Stimulated activated CD8-positive, alpha-beta memory T cell treated with anti-CD3 and anti-CD28 coated beads, Interleukin-12 subunit alpha, Interleukin-12 subunit beta, amount 100 ng/mL, for 1 hour (primary cell): Measurements from ENCODE around the gene GUK1.

Source experiments
- DNase-seq: peaks from one replicate; pipeline ENCODE4 v3.0.0-alpha.2; 2020; ENCODE audit warnings: low read depth

The GUK1 gene

DNA sequence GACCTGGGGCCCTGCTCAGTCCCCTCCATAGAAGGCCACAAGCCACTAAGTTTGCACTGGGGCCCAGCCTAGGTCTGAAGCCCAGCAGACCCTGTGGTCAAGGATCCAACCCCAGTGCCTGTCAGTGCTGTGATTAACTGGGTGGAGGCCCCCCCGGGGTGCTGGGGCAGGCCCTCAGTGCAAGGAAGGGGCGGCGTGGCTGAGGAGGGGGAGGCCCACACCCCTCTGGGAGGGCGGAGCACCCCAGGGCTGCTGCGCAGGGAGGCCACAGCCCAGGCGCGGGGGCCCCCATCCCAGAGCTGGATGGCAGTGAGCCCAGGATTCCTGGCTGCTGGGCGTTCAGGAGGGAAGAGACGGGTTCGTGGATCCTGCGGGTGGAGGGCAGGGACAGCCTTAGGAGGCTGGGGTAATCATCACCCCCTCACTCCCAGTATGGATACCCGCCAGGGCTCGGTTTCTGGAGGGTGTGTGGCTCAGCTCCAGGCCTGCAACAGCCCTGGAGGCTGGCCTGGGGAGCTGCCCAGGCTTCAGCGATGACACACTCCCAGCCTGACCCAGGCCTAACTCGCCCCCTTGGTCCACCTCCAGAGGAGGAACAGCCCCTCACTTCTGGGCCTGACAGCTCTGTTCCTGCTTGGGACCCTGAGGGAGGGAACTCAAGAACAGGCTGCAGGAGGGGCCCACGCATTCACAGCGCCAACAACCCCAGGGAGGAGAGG, 10.5 kb downstream of the GUK1 start:
- no peak for DNase-seq

DNA sequence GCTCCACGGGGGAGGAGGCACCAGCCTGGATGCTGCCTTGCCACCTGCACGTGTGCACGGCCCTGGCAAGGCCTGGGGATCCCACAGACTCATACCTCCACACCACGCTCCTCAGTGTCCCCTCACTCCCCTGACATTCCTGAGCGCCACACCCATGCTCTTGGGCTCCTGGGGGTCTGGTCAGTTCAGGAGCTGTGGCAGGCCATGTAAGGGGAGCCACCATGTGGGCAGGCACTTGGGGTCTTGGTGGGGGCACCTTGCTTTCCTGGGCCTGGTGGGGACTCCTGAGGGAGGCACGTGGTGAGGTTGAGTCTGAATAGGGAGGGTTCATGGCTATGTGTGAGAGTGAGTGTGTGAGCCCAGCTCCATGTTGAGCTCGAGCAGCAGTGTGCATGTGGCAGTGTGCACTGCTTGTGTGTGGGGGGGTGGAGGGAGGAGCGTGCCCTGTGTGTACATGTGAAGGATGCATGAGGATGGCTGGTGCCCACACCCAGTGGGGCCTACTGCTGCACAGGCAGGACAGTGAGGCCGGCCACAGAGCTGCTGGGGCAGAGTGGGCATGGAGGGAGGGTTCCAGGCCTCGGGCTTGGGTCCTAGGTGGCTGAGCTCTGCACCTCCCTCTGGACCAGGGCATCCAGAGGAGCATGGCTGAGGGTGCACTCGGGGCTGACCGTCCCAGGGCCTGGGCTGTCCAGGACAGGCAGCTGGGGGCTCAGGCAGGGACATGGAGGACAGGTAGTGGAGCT, 11.3 kb downstream of the GUK1 start:
- DNase-seq: no peak

DNA sequence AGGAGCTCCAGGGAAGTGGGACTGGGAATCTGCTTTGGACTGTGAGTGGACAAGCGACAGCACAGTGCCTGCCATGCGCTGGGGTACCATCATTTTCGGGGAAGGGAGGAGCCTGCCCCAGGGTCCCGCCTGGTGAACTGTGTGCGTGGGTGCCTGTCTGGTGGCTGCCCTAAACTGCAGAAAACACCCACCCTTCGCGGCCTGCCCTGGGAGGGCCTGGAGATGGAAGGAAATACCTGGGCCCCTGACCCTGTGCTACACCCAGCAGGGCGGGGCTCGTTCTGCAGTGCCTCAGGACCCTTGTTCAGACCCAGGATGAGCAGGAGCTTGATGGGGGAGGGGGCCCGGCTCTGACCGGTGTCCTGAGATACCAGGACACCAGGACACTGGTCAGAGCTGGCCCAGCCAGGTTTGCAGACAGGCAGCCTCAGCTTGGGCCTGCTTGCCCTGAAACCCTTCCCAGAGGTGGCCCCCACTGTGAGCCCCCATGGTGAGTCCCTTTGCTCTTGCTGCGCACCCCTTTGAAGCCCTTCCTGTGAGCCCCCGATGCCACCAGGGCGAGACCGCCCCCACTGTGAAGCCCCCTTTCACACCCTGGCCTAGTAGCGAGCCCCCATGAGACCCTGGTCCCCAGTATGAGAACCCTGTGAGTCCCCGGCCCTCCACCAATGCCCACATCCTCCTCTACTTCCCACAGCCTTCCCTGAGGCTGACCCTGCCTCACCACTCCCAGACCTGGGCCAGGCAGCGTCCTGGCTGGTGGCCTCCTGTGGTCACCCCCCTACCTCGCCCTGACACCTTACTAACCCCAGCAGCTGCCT, 12.2 kb downstream of the GUK1 start:
- no peak for DNase-seq

DNA sequence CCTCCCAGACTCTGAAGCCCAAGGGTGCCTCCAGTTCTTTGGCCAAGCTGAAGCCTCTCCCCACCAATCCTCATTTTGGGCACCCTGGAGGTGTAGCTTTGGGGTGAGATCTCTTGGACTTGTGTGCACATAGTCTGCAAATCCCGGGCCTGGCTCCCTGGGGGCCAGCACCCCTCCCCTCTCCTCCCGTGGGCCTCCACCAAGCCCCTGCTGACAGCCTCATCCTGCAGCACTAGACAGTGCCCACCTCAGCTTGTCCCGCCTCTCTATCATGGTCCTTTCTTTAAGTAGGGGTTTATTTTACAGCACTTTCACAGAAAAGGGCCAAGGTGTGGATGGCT, 12.8 kb downstream of the GUK1 start:
- DNase-seq: no peak

DNA sequence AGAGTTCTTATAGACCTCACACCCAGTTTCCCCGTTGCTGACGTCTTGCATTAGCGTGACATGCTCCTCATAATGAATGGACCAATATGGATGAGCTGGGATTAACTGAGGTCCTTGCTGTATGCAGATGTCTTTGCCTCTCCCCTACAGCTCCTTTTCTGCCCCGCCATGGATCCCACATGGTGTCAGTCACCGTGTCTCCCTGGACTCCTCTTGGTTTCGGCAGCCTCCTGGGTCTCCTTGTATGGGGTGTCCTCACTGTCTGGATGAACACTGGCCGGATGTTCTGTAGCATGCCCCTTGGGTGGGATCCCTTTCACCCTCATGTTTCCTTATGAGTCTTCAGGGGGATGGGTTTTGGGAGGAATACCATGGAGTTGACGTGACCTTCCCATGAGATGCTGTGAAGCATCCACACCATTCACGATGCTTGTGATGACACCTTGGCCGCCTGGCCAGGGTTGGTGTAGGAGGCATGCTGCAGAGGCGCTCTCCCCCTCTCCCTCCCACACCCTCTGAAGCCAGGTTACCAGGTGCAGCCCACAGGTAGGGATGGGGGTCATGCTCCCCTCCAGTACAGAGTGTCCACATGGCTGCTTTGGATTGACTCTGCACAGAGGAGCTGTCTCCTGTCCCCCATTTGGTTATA, 14.1 kb downstream of the GUK1 start:
- no peak for DNase-seq

DNA sequence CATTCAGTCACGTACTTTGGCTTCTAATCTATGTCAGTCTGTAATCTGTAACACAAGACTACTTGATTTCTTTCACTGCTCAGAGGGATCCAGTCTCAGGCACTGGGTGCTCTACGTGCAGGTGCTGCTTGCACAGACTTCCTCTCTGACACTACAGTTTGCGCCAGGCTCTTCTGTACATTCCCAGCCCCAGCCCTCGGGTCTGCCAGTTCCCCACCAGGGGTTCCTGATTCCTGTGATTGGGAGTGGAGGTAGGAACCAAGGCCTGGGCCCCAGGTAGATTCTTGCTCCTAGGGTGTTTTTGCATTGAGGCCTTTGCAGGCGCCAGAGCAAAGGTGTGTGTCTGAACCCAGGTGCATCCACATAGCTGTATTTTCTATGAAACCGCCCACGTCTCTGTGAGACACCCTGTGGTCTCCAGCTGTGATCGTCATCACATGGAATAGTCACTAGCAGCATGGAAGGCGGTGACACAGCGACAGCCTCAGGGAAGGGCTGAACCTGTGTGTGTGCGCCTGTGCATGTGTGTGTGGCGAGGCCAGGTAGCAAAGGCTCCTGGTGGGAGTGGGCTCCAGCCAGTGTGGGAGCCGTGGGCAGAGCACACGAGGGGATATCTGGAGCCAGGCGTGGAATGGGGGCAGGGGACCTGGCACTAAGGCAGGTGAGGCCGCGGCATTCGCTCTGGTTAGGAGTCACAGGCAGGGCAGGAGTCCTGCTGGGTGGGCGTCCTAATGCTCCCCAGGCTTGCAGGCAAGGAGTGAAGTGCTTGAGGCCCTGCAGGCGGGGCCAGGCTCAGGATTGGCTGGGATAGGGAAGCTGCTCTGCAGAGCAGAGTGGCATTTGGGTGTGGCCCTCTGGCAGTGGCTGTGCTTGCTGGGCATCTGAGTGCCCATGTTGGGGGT, 14.8 kb downstream of the GUK1 start:
- no peak for DNase-seq

DNA sequence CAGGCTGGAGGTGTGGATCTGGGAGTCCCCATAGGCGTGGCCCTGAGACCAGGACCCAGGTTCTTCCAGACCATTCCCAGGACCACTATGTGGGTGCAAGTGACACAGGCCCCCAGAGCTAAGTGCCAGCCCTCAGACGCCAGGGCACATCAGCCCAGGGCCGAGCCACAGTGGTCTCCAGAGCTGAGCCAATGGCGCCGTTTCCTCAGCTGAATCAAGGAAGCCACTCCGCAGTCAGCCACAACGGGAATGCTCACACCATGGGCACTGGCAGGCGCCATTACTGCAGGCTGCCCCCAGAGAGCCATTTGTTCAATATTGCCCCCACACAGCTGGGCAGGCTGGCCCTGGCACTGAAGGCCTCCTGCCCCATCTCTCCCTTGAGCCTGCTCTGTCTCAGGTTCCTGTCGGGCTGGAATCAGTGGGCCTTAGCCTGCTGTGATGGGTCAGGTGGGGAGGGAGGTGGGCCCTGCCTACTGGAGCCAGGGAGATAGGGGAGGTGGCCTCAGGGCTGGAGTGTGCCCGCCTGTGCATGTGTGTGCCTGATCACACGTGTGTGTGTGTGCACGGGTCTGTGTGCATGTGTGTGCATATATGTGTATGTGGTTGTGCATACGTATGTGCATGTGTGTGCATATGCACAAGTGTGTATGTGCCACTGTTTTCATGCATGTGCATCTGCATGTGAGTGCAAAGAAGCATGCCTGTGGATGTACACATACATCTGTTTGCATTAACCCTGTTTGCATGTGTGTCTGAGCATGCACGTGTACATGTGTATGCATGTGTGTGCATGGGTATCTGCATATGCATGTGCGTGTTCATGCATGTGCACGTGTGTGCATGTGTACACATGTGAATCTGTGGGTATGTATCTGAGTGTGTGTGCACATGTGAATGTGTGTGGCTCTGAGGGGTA, 15.8 kb downstream of the GUK1 start:
- no peak for DNase-seq

DNA sequence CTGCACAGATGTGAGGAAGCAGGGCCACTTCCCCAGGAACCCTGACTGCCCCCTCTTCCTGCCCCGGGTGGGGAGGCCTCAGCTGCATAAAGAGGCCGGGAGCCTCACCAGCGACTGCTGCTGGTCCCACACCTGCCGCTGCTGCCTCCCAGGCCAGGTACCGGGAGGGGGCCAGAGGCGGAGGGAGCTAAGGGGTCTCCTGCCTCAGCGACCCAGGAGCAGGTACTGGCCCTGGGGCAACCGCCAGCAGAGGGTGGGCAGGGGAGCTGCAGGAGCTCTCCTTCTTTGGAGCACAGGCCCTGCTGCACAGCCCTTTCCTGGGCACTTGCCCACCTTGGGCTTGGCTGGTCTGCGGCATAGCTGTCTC, 16.4 kb downstream of the GUK1 start:
- no peak for DNase-seq

DNA sequence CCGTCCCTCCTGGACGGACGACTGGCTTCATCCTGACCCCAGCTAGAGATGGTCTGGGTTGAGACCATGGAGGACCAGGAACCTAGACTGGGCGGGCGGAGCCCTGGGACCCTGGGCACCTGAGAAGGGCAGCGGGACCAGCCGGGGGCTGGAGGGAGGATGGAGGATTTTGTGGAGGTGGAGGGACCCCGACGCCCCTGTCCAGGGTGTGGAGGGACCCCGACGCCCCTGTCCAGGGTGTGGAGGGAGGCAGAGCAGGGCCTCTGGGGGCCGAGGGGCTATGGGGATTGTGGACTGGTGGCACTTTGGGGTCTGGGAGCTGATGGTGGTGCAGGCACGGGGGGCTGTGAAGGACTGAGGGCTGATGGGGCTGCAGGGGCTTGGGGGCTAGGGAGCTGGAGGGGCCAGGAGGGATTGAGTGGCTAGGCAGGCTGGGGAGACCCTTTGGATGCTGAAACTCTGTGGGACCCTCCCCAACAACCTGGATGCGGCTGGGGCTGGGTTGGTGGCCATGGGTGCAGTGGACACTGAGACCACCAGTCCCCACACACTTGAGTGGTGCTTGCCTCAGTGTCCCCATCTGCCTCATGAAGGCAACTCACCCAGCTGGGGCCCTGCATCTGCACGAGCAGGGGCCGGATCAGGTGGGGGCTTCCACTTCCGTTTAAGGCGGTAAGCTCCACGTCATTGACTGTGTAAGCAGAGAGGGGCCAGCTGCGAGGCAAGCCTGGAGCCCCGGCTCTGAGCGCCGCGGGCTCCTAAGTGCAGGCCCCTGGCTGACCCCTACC, 17.1 kb downstream of the GUK1 start:
- DNase-seq: no peak

DNA sequence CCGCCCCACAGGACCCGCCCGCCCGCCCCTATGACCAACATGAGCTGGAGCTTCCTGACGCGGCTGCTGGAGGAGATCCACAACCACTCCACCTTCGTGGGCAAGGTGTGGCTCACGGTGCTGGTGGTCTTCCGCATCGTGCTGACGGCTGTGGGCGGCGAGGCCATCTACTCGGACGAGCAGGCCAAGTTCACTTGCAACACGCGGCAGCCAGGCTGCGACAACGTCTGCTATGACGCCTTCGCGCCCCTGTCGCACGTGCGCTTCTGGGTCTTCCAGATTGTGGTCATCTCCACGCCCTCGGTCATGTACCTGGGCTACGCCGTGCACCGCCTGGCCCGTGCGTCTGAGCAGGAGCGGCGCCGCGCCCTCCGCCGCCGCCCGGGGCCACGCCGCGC, 17.6 kb downstream of the GUK1 start:
- no peak for DNase-seq

DNA sequence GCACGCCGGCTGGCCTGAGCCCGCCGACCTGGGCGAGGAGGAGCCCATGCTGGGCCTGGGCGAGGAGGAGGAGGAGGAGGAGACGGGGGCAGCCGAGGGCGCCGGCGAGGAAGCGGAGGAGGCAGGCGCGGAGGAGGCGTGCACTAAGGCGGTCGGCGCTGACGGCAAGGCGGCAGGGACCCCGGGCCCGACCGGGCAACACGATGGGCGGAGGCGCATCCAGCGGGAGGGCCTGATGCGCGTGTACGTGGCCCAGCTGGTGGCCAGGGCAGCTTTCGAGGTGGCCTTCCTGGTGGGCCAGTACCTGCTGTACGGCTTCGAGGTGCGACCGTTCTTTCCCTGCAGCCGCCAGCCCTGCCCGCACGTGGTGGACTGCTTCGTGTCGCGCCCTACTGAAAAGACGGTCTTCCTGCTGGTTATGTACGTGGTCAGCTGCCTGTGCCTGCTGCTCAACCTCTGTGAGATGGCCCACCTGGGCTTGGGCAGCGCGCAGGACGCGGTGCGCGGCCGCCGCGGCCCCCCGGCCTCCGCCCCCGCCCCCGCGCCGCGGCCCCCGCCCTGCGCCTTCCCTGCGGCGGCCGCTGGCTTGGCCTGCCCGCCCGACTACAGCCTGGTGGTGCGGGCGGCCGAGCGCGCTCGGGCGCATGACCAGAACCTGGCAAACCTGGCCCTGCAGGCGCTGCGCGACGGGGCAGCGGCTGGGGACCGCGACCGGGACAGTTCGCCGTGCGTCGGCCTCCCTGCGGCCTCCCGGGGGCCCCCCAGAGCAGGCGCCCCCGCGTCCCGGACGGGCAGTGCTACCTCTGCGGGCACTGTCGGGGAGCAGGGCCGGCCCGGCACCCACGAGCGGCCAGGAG, 18.3 kb downstream of the GUK1 start:
- DNase-seq: no peak

DNA sequence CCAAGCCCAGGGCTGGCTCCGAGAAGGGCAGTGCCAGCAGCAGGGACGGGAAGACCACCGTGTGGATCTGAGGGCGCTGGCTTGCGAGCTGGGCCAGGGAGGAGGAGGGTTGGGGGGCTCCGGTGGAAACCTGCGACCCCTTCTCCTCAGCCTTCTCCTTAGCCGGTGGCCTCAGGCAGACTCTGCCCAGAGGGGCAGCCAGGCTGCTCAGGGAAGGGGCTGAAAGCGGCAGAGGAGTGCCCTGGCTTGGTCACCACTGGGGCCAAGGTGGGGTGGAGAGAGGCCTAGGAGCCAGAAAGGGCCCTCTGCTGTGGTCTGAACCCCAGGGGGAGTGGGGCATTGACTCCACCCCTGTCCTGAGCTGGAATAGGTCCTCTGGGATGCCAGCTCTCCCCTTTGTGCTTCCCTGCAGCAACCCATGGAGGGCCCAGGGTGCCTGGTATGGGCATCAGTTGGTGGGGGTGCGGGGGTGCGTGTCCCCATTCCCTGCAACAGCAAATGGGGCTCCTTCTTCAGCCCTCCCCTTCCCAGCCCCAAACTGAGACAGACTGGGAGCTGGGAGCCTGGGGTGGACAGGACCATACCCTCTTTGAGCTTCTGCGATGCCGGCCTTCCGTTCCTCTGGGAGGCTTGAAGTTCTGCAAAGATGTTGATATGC, 19.1 kb downstream of the GUK1 start:
- no peak for DNase-seq

DNA sequence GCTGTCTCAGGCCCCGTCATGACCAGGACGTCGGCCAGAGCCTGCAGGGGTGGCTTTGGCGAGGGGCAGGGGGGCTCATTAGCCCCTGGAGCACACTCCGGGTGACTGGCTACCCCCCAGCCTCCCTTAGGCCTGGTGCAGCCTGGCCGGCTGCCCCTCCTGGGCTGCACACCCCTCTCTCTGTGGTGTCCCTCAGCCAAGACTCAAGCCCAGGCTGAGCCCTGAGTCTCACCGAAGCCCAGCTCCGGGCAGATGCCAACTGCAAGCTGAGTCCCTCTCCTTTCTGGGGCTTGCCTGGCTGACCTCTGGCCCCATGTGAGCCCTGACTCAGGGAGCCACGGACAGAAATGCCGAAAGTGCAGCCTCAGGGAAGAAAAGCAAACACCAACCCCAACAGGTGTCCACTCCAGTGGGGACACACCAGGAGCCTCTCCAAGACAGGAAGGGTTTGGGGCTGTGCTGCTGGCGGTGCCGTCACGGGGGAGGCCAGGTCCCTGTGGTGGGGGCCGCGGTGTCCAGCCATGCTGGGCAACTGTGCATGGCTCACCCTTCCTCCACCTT, 20.2 kb downstream of the GUK1 start:
- no peak for DNase-seq

DNA sequence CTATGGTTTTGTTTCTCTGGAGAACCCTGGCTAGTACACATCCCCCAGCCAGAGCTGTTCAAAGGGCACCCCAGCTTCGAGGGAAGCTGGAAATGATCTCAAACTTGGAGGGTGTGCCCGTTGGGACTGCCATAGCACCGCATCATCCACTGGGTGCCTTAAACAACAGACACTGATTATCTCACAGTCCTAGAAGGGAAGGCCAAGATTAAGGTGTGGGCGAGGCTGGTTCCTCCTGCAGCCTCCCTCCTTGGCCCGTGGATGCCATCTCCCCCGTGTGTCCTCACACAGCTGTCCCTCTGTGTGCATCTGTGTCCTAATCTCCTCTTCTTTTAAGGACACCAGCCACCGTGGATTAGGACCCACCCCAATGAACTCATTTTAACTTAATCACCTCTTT, 21.3 kb downstream of the GUK1 start:
- no peak for DNase-seq

DNA sequence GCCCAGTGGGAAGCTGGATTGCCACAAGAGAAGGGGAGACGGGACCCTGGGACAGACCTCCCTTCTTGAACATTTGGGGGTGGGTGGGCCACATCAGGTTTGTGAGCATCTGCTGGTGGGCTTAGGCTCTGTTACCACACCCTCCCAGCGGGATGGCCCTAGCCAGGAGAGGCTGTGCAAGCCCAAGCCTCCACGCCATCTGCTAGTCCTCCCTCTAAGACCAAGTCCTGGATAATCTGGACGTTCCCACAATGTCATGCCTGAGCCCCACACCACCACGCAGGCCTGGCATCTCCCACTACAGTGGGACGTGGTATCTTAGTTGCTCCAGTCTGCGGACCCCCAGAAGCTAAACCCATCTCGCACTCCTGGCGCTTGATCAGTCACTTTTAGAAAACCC, 21.8 kb downstream of the GUK1 start:
- no peak for DNase-seq

DNA sequence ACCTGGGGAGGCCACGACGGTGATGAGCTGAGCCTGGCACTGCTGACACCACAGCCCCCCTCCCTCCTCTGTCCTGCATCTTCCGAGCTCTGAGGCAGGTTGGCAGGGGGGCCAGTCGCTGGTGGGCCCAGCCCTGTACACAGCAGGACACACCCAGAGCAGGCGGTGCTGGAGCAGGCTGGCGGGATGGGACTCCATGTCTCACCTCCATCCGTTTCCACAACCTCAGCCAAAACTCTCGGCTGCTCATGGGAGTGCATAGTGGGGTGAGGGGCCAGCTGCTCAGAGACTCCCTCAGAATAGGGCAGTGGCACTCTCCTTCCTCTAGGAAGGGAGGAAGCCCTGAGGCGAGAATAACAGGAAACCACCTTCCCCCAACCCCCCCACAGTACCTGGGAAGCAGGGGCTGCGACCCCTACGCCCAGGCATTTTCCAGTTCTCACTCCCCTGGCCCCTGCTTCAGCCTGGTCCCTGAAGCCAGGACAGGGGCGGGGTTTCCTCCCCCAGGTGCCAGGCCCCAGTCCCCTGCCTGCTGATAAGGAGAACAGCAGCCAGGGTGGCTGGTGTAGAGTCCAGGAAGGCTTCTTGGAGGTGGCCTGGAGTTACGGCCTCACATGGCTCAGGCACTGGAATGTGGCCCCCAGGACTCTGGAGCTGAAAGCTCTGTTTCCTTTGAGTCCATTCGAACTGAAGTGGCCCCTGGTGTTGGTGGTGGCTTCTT, 22.4 kb downstream of the GUK1 start:
- DNase-seq: no peak
